GM18520 (cell line): ENCODE data around the gene PRKCB.

Source experiments
- ATAC-seq: cut with Tn5 transposase; IDR thresholded peaks from one replicate; pipeline ENCODE4 v1.9.1; 2021; ENCODE audit not compliant: unreplicated experiment

Gene PRKCB

DNA sequence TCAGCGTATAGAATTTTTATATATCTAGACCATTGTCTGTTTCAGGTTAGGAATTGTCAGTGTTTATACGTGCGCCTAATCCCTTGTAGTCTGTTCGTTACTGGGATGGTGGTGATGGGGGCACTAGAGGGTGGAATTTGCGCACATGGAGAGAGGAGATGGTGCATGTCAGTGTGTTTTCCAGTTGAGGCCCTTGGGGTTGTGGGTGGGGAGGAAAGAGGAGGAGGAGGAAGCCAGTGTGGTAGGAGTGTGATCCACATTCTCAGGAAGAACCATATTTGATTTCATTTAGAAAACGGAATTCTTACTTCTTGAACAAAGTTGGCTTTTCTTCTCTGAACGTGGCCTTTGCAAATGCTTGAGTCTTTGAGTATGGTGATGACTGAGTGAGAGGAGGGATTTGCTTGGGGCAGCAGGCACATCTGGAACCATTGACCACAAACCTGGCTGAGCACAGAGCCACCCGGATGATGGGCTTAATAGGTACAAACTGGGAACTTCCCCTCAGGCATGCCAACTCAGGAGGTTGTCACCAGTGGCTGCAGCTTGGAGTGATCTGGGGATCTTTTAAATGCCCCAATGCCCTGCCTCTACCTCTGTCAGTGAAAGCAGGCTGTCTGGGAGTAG lies 98.9 kb downstream of the PRKCB start:
- ATAC-seq: no peak

DNA sequence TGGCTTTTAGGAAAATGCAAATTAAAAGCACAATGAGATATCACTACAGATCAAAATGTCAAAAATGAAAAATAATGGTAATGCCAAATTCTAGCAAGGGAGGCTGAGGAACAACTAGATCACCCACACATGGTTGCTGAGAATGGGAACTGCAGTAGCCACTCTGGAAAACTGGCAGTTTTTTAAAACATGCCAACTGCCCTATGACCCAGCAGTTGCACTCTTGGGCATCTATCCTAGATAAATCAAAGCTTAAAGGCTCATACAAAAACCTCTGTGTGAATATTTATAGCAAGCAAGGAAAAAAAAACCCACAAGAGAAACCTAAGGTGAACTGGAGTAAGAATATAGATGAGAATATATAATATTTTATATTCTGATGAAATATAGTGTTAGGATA lies 104.3 kb downstream of the PRKCB start:
- ATAC-seq: no peak

DNA sequence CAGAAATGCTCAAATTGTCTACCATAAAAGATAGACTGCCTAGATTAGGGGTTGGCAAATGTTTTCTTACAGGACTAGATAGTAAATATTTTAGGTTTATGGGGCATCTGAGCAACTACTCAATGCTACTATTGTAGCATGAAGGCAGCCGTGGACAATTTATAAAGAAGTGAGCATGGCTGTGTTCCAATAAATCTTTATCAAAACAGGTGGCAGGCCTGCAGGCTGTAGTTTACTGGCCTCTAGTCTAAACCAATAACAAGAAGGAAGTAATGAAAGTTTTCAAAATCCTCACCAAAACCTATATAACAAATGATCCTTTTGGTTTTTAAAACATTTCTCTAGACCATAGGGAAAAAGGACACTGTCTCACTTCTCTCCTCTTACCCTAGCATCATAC lies 105.2 kb downstream of the PRKCB start:
- ATAC-seq: no peak

DNA sequence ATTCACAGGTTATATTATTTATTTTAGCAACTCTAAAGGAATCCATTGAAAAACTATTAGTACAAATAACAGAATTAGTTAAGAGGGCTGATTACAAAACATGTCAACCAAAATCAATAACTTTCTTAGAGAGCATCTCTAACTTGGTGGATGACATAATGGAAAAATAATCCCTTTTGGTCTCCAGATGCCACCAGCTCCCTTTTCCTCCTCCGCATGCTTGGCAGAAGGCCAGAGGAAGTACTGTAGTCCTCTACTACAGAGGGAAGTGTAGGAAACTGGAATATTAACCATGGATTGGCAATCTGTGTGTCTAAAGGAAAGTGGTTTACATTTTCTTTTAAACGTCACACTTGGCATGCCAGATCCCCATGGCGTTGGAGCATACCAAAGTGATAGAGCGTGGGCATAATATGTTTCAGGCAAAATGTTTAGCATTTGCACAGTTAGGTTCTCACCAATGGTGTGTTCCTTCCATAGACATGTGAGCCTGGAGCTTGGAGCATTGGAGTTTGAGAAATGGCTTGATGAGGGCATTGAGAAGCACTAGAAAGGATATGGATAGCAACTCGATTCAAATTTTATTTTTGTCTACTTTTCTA lies 106.3 kb downstream of the PRKCB start:
- ATAC-seq: no peak

DNA sequence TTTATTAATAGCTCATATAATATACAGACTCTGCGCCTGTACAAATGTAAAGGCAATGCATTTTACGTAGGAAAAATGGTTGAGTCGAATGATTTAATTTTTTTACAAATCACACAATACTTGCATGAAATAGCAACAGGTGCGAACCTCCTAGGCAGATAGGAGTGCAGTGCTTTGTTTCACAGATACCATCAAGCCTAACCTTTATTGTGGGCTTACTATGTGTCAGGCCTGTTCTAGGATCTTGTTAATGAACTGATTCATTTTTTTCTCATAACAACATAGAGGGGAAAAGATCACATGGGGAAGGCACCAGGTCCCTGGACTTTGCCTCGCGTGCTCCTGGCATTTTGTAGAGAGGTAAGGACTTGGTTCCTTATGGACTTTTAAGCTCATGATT lies 107.8 kb downstream of the PRKCB start:
- ATAC-seq: no peak

DNA sequence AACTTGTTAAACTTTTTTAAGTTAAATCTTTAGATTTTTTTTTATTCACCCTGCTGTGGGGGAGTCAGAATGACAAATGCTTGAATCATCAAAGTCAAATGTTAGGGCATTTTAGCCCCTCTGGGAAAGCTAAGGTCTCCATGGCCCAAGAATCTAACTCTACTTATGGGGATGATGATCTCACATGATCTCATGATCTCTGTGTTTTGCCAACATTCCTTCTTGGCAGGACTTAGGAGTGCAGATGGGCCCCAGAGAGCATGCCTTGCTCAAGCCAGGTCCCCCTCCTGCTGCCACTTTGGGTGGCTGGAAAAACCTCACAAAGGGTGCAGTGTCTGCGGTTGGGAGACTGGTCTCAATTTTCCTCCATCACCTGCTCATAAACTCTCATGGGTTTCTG lies 108.6 kb downstream of the PRKCB start:
- no peak for ATAC-seq

DNA sequence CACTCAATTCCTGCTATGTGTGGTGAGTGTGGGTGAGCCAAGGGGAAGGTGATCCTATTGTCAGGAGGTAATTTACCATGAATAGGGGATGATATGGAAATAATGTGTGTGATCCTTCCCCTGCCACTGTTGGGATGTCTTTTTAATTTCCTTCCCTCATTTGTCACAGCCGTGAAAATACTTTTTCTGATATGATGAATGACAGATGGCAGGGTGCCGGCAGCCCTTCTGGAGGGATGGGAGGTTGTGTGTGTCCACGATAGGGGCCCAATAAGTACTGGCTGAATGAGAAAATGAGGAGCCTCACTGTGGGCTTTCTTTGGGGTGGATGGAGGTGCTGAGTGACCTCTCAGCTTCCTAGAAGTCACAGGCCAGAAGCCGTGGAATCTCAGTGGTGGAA lies 109.5 kb downstream of the PRKCB start:
- ATAC-seq: no peak

DNA sequence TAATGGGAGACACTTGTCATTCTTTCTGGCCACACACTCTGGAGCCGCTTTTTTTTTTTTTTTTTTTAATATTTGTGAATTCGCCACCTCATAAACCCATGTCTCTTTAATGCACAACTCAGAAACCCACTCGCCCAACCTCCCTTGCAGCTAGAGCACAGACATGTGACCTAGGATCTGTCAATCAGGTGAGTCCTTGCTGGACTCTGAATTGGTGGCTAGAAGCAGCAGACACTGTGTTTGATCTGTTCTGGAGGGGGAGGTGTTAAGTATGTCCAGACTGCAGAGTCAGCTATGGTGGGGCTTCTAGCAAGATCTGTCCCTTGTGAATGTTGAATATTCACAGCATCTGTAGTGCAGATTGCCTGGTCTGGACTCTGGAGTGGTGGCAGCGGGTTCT lies 112.1 kb downstream of the PRKCB start:
- ATAC-seq: no peak

DNA sequence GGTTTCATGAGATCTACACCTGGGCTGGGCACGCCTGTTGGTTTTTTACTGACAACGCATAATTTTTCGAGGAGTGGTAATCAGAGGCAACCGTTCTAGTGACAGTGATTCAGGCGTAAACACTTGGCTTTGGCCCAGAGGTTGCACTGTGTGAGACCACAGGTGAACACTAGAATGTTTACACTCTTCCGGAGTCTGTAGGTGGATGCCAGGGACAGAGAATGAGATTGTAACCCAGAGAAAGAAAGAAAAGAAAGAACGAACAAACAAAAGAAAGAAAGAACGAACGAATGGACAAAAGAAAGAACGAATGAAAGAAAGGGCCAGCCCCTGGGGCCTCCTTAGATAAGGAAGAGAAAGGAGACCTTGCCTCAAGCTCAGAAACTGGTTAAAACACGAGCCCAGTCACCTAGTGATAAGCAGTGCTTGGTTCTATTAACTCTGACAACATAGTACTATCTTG lies 113.2 kb downstream of the PRKCB start:
- no peak for ATAC-seq

DNA sequence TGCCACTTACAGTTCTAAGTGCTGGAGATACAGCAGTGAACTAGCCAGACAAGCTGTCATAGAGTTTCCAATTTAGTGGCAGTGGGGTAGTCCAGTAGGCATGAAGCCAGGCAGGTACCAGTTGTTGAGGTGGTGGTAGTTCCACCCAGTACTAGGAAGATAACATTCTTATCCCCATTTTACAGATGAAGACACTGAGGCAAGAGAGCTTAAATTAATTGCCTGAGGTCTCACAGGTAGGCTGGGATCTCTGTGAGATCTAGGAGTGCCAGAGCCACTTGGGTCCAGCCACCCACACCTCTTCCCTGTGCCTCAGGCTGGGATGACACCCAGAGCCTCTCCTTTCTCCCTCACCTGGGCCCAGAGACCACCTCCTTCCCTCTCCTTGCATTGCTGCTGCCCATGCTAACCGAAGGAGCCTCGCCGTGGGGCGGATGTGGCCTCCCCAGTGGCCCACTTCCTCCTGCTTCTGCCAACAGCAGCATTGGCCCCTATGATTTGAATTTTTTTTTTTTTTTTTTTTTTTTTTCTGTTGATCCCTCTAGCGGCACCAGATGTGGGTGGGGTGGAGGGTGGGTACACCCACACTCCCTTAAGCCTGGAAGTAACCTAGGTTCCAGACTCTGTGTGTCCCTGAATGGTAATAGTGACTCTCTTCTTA lies 114.0 kb downstream of the PRKCB start:
- no peak for ATAC-seq

DNA sequence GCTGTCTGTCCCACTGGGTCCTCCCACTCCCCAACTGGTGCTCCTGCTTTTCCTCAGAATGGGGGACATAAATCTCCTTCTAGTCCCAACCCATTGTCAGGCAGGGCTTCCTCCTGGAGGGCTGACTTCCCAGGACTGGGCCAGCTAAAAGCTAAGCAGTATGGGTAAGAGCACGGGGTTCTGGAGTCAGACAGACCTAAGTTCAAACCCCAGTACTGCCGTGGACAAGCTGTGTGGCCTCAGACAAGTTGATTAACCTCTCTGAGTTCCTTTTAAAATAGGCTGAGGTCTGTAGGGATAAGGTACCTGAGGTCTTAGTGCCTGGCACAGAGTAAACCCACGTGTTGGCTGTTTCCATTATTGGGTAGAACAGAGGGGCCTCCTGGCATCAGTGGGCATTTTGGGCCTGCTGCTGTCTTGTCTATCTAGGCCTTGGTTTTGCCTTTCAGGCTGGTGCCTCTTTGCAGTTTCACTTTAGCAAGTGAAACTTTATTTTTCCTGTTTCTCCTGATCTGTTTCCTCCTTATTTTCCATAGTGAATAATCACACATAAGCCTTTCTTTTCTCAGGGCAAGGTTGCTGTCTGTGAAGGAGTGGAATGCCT lies 114.6 kb downstream of the PRKCB start:
- no peak for ATAC-seq

DNA sequence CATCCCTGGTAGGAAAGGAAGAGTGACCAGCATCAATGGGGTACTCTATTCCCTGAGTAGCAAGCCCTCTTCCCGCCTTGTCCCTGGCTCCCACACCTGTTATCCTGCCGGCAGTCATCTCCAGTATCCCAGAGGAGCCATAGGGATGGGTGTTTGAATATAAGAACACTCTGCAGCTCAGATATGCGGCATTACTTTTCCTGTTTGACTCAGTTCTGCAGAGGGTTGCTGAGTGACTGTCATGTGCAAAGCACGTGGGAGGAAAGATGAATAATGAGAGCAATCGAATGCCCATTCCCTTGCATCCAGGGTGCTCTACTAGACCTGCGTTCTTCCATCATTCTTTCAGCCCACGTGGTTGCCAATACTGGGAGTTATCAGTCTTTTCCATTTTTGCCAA lies 115.1 kb downstream of the PRKCB start:
- no peak for ATAC-seq

DNA sequence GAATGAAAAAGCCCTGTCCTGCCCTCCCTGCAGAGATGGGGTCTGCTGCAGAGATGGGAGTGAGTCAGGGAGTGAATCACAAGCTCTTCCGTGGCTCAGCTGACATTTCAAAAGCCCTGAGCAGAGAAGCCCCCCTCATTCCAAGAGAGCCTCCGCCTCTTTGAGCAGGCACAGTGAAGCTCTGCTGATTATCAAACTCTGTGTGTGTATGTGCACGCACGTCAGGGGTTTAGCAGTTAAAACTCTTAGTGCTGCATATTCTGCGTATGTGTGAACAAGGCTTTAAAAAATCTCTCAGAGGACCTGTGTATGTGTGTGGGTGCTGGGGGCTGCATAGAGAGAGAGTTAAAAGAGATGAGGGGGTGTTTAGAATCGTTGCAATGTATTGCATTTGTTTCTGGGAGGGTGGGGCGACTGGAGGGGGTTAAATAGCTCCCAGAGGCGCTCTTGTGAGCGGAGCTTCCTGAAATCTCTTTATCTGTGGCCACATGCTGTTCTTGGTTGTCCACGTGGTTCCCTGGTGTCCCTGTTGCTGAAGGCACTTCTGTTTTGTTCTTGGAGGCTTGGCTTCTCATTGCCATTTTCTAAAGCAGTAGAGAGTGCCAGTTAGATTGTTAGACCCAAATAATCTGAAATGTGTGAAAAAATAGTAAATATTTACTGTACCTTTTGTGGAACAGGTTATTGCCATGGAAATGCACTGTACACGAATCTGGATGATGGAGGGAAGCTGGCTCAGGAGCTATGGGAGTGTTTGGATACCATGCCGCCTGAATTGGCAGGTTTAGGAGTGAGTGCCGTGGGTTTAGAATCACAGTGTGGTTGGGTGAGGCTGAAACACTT lies 116.6 kb downstream of the PRKCB start:
- ATAC-seq: no peak

DNA sequence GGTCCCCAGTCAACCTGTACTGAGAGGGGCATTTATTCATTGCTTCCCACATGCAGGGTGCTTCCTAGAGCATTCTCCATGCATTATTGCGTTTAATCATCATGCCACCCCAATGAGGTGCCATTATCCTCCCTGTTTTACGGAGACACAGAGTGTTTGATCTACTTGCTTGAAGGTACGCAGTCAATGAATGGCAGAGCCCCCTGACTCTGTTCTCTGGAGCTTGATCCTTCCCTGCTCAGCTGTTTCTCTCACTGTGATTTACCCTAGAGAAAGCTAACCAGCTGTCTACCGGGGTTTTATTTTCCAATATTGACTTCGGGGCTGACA lies 117.2 kb downstream of the PRKCB start:
- ATAC-seq: no peak

DNA sequence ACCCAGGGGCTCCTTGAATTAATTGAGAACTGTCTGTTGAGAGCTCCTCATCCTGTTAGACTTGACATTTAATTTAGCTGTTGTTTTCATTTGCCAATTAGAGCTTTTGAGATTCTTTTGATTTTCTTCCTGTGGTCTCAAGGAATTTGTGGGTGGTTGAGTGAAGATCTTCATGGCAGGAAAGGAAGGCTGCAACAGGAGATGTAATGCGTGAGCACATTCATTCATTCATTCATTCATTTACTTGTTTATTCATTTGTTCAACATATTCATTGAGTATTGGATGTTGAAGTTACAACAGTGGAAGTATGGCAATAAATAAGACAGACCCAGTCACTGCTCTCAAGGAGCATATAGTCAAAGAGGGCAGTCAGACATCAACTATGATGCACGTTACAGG lies 117.7 kb downstream of the PRKCB start:
- ATAC-seq: no peak

DNA sequence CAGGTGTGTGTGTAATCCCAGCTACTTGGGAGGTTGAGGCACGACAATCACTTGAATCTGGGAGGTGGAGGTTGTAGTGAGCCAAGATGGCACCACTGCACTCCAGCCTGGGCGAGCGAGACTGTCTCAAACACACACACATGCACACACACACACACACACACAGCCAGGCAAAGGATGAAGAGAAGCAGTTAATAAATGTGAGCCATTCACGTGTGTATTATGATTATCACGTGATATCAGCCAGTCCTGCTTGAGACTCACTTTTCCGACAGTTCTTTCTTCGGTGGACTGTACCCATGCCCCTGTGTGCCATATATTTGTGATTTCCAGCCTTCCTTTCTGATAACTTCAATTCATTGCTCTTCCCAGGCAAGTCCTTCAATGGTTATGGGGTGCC lies 119.3 kb downstream of the PRKCB start:
- ATAC-seq: no peak

DNA sequence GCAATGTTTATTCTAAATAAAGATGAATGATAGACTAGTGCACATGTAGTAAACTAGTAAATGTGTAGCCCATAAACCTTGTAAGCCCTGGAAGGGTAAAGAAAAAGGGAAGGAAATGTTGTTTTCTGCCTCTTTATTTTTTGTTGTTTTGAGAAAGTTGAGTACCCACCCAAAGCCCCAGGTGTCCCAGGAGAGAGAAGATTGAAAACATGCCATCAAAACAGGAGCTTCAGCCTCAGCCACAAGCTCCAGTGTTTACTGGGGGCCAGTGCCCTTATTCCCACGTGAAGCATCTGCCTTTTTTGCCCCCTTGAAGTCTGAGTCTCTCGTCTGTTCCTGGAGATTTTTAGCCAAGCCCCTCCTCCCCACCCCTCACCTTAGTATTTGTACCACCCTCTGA lies 121.5 kb downstream of the PRKCB start:
- ATAC-seq: no peak

DNA sequence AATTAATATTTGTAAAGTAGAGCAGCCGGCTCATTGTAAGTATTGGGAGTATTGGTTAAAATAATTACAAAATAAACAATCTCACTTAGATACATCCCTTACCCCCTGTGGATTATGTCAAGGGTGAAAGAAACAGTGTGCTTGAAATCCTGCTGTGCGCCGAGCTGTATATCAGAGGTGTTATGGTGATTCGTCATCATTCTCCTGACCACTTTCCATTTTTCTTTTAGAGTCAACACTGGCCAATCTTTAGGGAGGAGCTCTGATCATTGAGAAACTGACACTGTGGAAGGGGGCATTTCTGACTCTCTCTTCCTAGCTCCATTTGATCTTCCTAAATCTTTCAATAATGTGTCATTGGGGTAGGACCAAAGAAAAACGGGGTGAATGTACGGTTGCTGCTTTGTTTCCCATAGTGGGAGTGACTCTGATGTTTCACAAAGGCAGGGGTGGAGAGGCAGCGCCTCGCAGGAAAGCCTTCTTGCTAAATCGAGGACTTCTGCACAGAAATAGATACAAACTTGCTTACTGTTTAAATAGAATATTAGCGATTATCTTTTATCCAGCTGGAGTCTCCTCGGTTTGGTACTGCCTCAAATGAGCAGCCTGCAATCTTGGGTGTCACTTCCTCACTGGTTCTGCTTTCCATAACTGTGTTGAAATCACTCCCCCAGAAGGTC lies 123.4 kb downstream of the PRKCB start:
- no peak for ATAC-seq

DNA sequence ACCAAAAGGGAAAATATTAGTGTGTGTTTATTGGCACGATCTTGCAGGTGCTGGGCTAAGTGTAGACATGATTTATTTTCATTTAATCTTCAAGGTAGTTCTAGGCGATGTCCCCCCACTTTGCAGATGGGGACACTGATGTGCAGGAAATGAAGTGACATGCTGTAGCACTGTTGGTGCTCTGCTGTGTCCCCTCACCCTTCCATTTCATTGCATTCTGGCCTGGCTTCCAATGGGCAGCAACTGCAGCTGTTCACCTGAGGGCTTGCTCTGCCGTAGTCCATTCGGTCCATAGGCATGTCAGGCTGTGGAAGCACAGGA lies 123.9 kb downstream of the PRKCB start:
- no peak for ATAC-seq

DNA sequence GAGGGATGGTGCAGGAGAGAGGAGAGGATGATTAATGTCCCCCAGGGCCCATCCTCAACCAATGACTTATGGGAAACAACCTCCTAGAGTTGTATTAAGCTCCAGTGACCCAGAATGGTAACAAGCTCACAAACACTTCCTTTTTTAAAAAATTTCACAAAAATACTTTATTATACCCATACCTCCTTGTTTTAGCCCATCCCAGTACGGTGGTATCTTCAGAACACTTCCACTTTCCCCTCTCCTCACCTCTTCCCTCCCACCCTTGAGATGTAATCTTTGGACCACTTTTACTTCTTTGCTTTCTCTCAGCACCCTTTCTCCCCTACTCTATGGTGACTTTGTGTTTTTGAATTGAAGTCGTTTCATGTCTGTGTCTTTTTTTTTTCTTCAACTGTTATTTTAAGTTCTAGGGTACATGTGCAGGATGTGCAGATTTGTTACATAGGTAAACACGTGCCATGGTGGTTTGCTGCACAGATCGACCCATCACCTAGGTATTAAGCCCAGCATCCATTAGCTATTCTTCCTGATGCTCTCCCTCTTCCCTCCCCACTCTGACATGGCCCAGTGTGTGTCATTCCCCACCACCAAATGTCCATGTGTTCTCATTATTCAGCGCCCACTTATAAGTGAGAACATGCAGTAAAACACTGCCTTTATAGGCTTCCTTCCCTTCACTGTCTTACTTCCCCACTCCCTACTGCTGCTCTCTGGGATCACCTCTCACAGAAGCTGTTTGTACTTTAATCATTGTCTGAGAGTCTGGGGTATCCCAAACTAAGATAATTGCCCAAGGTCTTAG lies 124.5 kb downstream of the PRKCB start:
- ATAC-seq: no peak
